Muscle of leg (tissue), 11 donors: ENCODE results near the gene FCGBP. TPM values are rescaled to one million over a fixed set of nuclear protein-coding genes. Genes with fewer than 3 reads are reported as not detected.

Experiments
- DNase-seq: peaks from one replicate; pipeline ENCODE4 v3.0.0; 2013
- H3K27ac ChIP-seq: one replicate; pipeline ENCODE4 v1.5.1; 2013; ENCODE audit warnings: mild to moderate bottlenecking, low read length, control low read depth
- H3K27me3 ChIP-seq: one replicate; pipeline ENCODE4 v1.6.1; 2013; ENCODE audit warnings: low read length; ENCODE audit not compliant: control insufficient read depth, insufficient read depth
- H3K36me3 ChIP-seq: one replicate; pipeline ENCODE4 v1.6.1; 2013; ENCODE audit warnings: low read length; ENCODE audit not compliant: control insufficient read depth, insufficient read depth
- H3K4me1 ChIP-seq: one replicate; pipeline ENCODE4 v1.6.1; 2013; ENCODE audit warnings: low read length; ENCODE audit not compliant: control insufficient read depth, insufficient read depth
- H3K4me3 ChIP-seq: one replicate; pipeline ENCODE4 v1.5.1; 2013; ENCODE audit warnings: low read length, control low read depth
- H3K9me3 ChIP-seq: replicated peaks from 2 replicates; pipeline ENCODE4 v1.6.1; 2013; ENCODE audit warnings: low read depth, low read length; ENCODE audit not compliant: control insufficient read depth
- WGBS: methylation state at CpG from one replicate; pipeline ENCODE4 v1.1.5; 2013; ENCODE audit warnings: missing lambda C conversion rate; ENCODE audit not compliant: insufficient coverage; 5-methylcytosine and 5-hydroxymethylcytosine counted together
- polyA plus RNA-seq, 8 donors: library from polyadenylated mRNA; unstranded; fragments of 120-200 nt; gene quantifications; one replicate each; pipeline versions ENCODE4 v1.2.1 to v1.2.3, GENCODE V29; 2013; ENCODE audit warnings: inconsistent platforms in 1 of 8, low replicate concordance in 1 of 8; ENCODE audit not compliant: insufficient read length in 8 of 8, insufficient read depth in 1 of 8
- total RNA-seq: library from RNA; stranded (reverse); fragments of 120-200 nt; gene quantifications from one replicate; pipeline ENCODE4 v1.2.4, GENCODE V29; 2013

Gene FCGBP
- total and polyA plus RNA-seq, 9 donors, result 1.9 to 11.7 (median 4.9) TPM

DNA sequence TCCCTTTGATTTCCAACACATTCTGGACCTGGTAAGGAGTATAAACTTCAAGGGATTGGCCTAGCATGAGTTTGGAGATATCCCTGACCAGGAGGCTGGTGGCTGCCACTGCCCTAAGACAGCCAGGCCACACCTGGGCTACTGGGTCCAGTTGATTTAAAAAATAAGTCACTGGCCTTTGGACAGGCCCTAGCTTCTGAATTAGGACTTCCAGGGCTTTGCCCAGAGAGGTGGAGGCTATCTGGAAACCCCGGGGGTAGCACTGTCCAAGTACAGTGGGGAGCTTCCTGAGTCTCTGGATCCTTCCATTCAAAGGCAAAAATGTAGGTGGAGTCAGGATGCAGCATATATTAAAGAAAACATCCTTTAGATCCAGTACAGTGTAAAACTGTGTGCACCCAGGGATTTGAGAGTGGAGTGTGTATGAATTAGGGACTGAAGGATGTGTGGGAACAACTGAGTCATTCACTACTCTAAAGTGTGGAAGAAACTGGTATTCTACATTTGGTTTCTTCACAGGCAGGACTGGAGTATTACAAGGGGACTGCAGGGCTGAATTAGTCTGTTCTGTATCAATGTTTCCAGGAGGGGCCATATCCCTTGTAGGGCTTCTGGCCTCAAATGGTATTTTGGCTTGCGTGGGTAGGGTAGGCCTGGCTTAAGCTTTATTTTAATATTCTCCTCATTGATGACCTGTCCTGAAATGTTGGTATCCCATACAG is 14.8 kb upstream of the FCGBP start:
- DNase-seq, result no peak
- Histone ChIP-seq H3K27ac (no peak overlapping the region), H3K9me3 (no peaks in the 10 kb centered on the region), H3K4me3 (no peak overlapping the region), H3K4me1 (no peaks in the 10 kb centered on the region), H3K36me3 (no peaks in the 10 kb centered on the region), H3K27me3 (no peaks in the 10 kb centered on the region)
- 88% methylated on average over 1 of the region's 2 CpGs for WGBS

DNA sequence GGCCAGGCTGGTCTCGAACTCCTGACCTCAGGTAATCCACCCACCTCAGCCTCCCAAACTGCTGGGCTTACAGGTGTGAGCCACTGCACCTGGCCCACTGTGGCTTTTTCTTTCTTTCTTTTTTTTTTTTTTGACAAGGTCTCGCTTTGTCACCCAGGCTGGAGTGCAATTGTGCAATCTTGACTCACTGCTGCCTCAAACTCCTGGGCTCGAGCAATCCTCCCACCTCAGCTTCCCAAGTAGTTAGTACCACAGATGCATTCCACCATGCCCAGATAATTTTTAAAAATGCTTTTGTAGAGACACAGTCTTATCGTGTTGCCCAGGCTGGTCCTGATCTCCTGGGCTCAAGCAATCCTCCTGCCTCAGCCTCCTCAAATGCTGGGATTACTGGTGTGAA is 12.1 kb upstream of the FCGBP start:
- no peaks in the 10 kb centered on the region for H3K4me1 ChIP-seq
- 71% methylated on average over 1 of the region's 4 CpGs for WGBS
- H3K27ac ChIP-seq, result no peak overlapping the region
- no peak overlapping the region for H3K4me3 ChIP-seq
- H3K27me3 ChIP-seq, result no peaks in the 10 kb centered on the region
- DNase-seq, result no peak
- no peaks in the 10 kb centered on the region for H3K36me3 ChIP-seq
- no peaks in the 10 kb centered on the region for H3K9me3 ChIP-seq

DNA sequence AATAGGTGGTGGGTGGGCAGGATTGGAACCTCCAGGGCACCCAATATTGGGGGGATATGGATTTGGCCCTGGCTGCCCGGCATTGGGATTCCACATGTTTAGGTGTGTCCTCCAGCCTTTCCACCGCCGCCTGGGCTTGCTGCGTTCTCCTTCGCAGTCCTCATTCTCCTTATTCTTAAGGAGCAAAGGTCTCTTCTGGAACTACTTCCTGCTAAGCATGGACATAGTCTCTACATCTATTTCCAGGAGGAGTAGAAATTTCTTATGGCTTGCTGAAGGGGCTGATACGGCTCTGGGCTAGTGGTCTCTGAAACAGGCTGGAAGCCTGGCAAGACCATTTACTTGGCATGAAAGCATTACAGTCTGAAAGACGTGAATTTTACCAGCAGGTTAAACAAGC is 9.2 kb upstream of the FCGBP start:
- no peak for DNase-seq
- Histone ChIP-seq H3K4me1 (peaks cover 4% of the 10 kb centered on the region), H3K9me3 (no peaks in the 10 kb centered on the region), H3K27ac (no peak overlapping the region), H3K27me3 (no peaks in the 10 kb centered on the region), H3K4me3 (no peak overlapping the region), H3K36me3 (no peaks in the 10 kb centered on the region)
- WGBS, result 100% methylated on average over 4 of the region's 7 CpGs

DNA sequence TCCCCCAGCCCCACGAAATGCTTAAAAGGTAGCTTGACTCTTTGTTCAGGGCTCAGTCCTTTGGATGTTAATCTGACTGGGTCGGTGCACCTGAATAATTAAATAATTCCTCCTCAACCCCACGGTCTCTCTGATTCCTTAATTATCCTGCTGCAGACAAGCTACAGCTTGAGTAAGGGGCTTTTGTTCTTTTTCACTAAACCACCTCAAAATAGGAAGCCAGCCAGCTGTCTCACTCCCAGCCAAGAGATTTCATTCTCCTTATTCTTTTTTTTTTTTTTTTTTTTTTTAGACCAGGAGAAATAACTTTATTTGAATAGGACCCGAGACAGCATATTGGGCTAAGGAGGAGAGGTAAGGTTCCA is 7.9 kb upstream of the FCGBP start:
- no peaks in the 10 kb centered on the region for H3K9me3 ChIP-seq
- peak overlapping the region; percentile 44 for H3K27ac ChIP-seq
- no peaks in the 10 kb centered on the region for H3K27me3 ChIP-seq
- H3K36me3 ChIP-seq, result no peaks in the 10 kb centered on the region
- H3K4me1 ChIP-seq, result peaks cover 5% of the 10 kb centered on the region
- WGBS, result 22% methylated on average over 1 of the region's 4 CpGs
- no peak overlapping the region for H3K4me3 ChIP-seq
- no peak for DNase-seq

DNA sequence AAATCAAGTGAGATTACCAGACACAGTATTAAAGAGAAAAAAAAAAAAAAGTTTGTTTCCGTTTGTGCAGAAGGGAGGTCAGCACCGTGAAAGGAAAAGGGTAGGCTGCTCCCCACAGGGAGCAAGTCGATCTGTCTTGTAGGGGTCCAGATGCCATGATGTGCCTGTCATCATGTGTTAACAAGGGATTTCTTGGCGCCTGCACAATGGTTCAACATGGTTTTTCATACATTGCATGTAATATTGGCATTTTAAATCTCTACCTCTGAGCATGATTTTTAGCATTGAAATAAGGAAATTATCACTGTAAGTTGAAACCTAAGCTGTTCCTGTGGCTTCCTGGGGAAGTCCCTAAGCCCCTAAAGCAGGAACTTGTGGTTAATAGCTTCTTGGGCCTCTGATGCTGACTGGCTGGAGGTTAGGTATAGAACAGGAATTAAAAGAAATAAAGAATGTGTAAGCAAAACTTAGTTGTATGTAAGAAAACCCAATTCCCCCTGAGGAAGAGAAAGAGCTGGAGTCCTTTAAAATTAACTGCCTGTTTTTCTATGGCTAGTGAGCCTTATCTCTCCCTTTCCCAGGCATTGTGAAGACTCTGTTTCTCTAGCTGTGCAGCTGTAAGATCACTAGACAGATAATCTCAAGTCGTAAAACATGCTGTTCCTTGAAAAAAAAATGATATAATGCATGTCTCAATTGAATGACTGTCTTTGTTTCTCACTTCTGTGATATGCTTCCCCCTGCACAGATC is 7.4 kb upstream of the FCGBP start:
- Histone ChIP-seq H3K27ac (peak overlapping the region; percentile 44), H3K4me3 (no peak overlapping the region), H3K4me1 (peaks cover 6% of the 10 kb centered on the region), H3K27me3 (no peaks in the 10 kb centered on the region), H3K36me3 (no peaks in the 10 kb centered on the region), H3K9me3 (no peaks in the 10 kb centered on the region)
- peak; percentile 76 for DNase-seq
- 3% methylated on average over 3 of the region's 5 CpGs for whole genome bisulfite sequencing

DNA sequence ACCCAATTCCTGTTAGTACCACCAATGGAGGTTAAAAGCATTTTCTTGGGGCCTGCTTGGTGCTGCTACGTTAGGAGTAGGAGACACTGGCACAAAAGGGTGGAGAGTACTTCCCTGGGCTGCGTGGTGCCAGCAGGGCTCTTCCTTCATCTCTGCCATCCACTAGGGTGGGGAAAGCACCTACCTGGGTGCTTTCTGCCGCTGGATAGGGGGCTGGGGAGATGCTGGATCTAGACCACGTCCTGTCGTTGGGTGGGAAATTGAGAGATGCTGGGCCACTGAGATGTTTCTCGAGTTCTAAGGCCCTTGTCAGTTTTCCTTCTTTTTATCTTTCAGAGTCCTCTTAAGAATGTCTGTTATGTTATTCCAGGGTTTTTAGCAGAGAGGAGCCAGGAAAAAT is 6.7 kb upstream of the FCGBP start:
- DNase-seq, result no peak
- Histone ChIP-seq H3K27me3 (no peaks in the 10 kb centered on the region), H3K36me3 (no peaks in the 10 kb centered on the region), H3K27ac (peak overlapping the region; percentile 47), H3K4me1 (peaks cover 6% of the 10 kb centered on the region), H3K9me3 (no peaks in the 10 kb centered on the region), H3K4me3 (no peak overlapping the region)
- 20% methylated on average over 1 of the region's 6 CpGs for WGBS

DNA sequence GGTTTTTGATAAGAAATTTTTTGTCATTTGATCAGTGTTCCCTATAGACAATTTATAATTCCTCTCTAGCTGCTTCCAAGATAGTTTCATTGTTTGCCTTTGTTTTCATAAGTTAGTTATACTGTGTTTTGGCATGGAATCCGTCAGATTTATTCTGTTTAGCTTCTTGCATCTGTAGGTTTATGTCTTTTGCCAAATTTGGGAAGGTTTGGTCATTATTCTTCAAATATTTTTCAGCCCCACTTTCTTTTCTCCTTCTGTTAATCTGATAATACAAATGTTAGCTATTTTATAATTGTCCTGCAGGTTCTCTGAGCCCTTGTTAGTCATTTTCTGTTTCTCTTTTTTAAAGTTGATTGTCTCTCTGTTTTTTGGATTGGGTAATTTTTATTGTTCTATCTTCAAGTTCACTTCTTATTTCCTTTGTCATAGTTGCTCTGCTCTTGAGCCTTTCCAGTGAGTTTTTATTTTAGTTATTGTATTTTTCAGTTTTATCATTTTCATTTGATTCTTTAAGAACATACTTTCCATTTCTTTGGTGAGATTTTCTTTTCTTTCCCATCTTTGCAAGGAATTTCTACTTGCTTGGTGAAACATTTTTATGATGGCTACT is 5.9 kb upstream of the FCGBP start:
- H3K27me3 ChIP-seq, result no peaks in the 10 kb centered on the region
- no peak overlapping the region for H3K4me3 ChIP-seq
- no peak for DNase-seq
- no peaks in the 10 kb centered on the region for H3K9me3 ChIP-seq
- H3K27ac ChIP-seq, result no peak overlapping the region
- H3K36me3 ChIP-seq, result no peaks in the 10 kb centered on the region
- WGBS, result no CpG with 5 or more reads among the region's 1 CpG
- H3K4me1 ChIP-seq, result peaks cover 6% of the 10 kb centered on the region

DNA sequence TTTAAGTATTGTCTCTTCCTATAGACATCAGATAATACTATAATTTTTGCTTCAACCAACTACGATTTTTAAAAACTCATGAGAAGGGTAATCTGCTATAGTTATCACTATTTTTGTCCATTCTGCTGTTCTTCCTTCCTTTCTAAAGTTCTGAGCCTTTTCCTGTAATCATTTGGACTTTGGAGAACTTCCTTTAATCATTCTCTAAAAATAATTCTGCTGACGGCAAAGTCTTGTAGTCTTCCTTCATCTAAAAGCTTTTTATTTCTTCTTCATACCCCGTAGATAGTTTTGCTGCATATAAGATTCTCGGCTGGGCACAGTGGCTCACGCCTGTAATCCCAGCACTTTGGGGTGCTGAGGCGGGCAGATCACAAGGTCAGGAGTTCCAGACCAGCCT is 5.1 kb upstream of the FCGBP start:
- DNase-seq, result peak; percentile 45
- Histone ChIP-seq H3K9me3 (no peaks in the 10 kb centered on the region), H3K4me1 (peaks cover 6% of the 10 kb centered on the region), H3K36me3 (no peaks in the 10 kb centered on the region), H3K27ac (no peak overlapping the region), H3K27me3 (no peaks in the 10 kb centered on the region), H3K4me3 (no peak overlapping the region)
- WGBS, result 83% methylated on average over 5 of the region's 6 CpGs

DNA sequence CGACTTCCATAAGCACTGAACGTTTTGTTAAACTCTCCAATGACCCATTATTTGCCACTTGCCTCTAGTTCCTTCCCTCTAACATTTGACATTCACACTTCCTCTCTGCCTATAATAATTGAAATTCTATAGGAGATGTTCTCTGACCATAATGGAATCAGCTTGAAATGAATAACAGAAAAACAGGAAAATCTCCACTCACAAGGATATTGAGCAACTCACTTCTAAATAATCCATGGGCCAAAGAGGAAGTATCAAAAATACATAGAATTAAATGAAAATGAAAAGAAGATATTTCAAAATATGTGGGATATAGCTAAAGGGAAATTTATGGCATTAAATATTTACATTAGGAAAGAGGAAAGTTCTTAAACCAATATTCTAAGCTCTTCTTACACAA is 3.4 kb upstream of the FCGBP start:
- DNase-seq, result peak; percentile 24
- Histone ChIP-seq H3K4me3 (no peak overlapping the region), H3K4me1 (peaks cover 6% of the 10 kb centered on the region), H3K27ac (no peak overlapping the region), H3K27me3 (no peaks in the 10 kb centered on the region), H3K36me3 (no peaks in the 10 kb centered on the region), H3K9me3 (no peaks in the 10 kb centered on the region)
- no CpG with 5 or more reads among the region's 2 CpGs for WGBS

DNA sequence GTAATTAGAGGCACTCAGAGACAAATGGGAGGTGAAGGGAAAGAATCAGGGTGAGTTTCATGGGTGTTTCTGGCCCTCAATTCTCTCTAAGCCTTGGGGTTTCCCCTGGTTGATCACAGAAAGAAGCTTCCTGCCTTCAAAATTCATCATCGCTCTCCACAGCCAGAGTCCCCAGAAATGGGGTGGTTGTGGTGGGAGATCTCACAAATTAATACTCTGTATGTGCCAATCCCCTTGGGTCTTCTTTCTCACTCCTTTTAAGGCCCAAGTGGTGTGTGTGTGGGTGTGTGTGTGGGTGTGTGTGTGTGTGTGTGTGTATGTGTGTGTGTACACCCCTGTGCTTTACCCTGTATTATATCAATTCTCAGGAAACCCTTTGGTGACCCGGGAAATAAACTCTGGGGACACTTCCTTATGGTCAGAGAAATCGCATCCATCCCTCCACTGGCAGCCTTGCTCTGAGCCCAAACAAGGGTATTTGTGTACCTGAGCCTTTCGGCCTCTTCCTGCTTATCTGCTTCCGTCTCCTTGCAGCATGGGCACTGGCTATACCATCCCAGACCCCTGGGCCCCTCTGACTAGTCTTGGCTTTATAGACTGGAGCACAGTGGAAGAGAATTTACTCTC is 2.8 kb upstream of the FCGBP start:
- WGBS, result 83% methylated on average over 1 of the region's 5 CpGs
- Histone ChIP-seq H3K4me1 (peaks cover 6% of the 10 kb centered on the region), H3K36me3 (no peaks in the 10 kb centered on the region), H3K9me3 (no peaks in the 10 kb centered on the region), H3K4me3 (no peak overlapping the region), H3K27me3 (no peaks in the 10 kb centered on the region), H3K27ac (peak overlapping the region; percentile 21)
- DNase-seq, result no peak
